Epithelial cell of alveolus of lung (primary cell): ENCODE measurements around the gene MPC1L. TPM values are rescaled to one million over a fixed set of nuclear protein-coding genes. Genes with fewer than 3 reads are reported as not detected.

Source experiments
- total RNA-seq: library from RNA; depleted of rRNA; stranded (reverse); fragments of >200 nt; gene quantifications from 2 replicates; pipeline ENCODE4 v1.2.1, GENCODE V29; 2015

Gene MPC1L
- total RNA-seq: not detected in 2 replicates

GRCh38 chrX:40623139-40623536 is at the start of gene MPC1L:
MPC1L (plus strand) TSS chrX:40623428; CDS start chrX:40623566, 138 bp downstream.

GRCh38 chrX:40580537-40581335 is 42.5 kb upstream of the MPC1L start, which contains the start of gene ATP6AP2:
ATP6AP2 (plus strand) TSS chrX:40580970; CDS start chrX:40581066, 96 bp downstream.

GRCh38 chrX:40647307-40648197 is 24.3 kb downstream of the MPC1L start, which contains the start of gene CXorf38:
CXorf38 (minus strand) TSS chrX:40647561; CDS start chrX:40647520, 41 bp downstream.

Other genes starting within 250 kb of the MPC1L start
- gene ATP6AP2, start 42.5 kb upstream of the MPC1L start, total RNA-seq: 141 and 167 TPM in 2 replicates
- gene CXorf38, start 24.1 kb downstream of the MPC1L start, total RNA-seq: 12.7 TPM in 2 replicates
- gene MED14, start 112.1 kb downstream of the MPC1L start, total RNA-seq: 14.3 and 16.2 TPM in 2 replicates